Tibial artery (tissue), 4 donors: ENCODE data around the gene TOM1L2.

Experiments used
- DNase-seq, 2 donors: peaks; one replicate each; pipeline ENCODE4 v3.0.0-alpha.2; 2019
- H3K27ac ChIP-seq, 2 donors: fragments of 200-600 bp; sonication (generic) in 1 of 2; 1 replicate in 1 of 2; 2 replicates in 1 of 2; pipeline ENCODE4 v1.5.1; 2018 to 2019; ENCODE audit warnings: mild to moderate bottlenecking in 1 of 2
- H3K27me3 ChIP-seq, 2 donors: fragments of 200-600 bp; sonication (generic) in 1 of 2; one replicate each; pipeline versions ENCODE4 v1.5.1 to v1.6.0; 2016 to 2019
- H3K36me3 ChIP-seq, 3 donors: fragments of 200-600 bp; sonication (generic) in 2 of 3; one replicate each; pipeline ENCODE4 v1.5.1; 2016 to 2019; ENCODE audit warnings: mild to moderate bottlenecking in 2 of 3
- H3K4me1 ChIP-seq, 4 donors: fragments of 200-600 bp; sonication (generic) in 2 of 4; 1 replicate in 3 of 4; 2 replicates in 1 of 4; pipeline ENCODE4 v1.5.1; 2016 to 2019
- H3K4me3 ChIP-seq, 2 donors: fragments of 200-600 bp; sonication (generic) in 1 of 2; 1 replicate in 1 of 2; 2 replicates in 1 of 2; pipeline ENCODE4 v1.5.1; 2018 to 2019; ENCODE audit warnings: mild to moderate bottlenecking in 2 of 2
- H3K9me3 ChIP-seq, 3 donors: fragments of 200-600 bp; sonication (generic) in 1 of 3; one replicate each; pipeline ENCODE4 v1.5.1; 2016 to 2019
- CTCF ChIP-seq, 2 experiments: fragments of 200-600 bp in 1 of 2; fragments of 450-650 bp in 1 of 2; IDR thresholded peaks; one replicate each; pipeline ENCODE4 v1.5.1; 2017 to 2019; ENCODE audit warnings: antibody characterized with exemption in 2 of 2, mild to moderate bottlenecking in 1 of 2, moderate library complexity in 1 of 2
- intact Hi-C: fragments of 100-400 bp; cut with DNase I; formaldehyde crosslinking; loops from one replicate; pipeline ENCODE4 v1.15.0; 2023; ENCODE audit warnings: low total_unique reads

Gene TOM1L2

GRCh38 chr17:18009609-18010420 lies 37.6 kb upstream of the TOM1L2 start:
- no peaks in the 10 kb centered on the region for H3K9me3 ChIP-seq
- intact Hi-C loops: no loop called here
- no peak overlapping the region for H3K4me3 ChIP-seq
- peaks cover 5 to 78% (median 23%) of the 10 kb centered on the region in 3 donors for H3K36me3 ChIP-seq
- H3K27ac ChIP-seq: no peak overlapping the region
- no peak for TF ChIP-seq CTCF (IDR thresholded peaks at IDR 0.05)
- H3K4me1 ChIP-seq: no peaks in the 10 kb centered on the region
- no peaks in the 10 kb centered on the region for H3K27me3 ChIP-seq
- DNase-seq: no peak

- no peak for DNase-seq
- no peaks in the 10 kb centered on the region for H3K4me1 ChIP-seq
- intact Hi-C loops: no loop called here
- peaks cover 5 to 72% (median 23%) of the 10 kb centered on the region in 3 donors for H3K36me3 ChIP-seq
- H3K27ac ChIP-seq: no peak overlapping the region
- H3K4me3 ChIP-seq: no peak overlapping the region
- H3K27me3 ChIP-seq: no peaks in the 10 kb centered on the region
- no peak for TF ChIP-seq CTCF (IDR thresholded peaks at IDR 0.05)
- no peaks in the 10 kb centered on the region for H3K9me3 ChIP-seq
Observed at GRCh38 chr17:18008496-18009268, 36.5 kb upstream of the TOM1L2 start.

GRCh38 chr17:18006495-18007239 lies 34.5 kb upstream of the TOM1L2 start:
- H3K4me3 ChIP-seq: no peak overlapping the region
- no peak for DNase-seq
- peaks cover 2 to 70% (median 20%) of the 10 kb centered on the region in 3 donors for H3K36me3 ChIP-seq
- no peaks in the 10 kb centered on the region for H3K4me1 ChIP-seq
- H3K27me3 ChIP-seq: no peaks in the 10 kb centered on the region
- no peak for TF ChIP-seq CTCF (IDR thresholded peaks at IDR 0.05)
- no peak overlapping the region for H3K27ac ChIP-seq
- intact Hi-C loops: no loop called here
- H3K9me3 ChIP-seq: no peaks in the 10 kb centered on the region

- Histone ChIP-seq H3K4me3 (no peak overlapping the region), H3K27me3 (no peaks in the 10 kb centered on the region), H3K27ac (no peak overlapping the region), H3K36me3 (peaks cover 0 to 59% (median 14%) of the 10 kb centered on the region in 3 donors), H3K4me1 (no peaks in the 10 kb centered on the region), H3K9me3 (no peaks in the 10 kb centered on the region)
- DNase-seq: no peak
- intact Hi-C loops: no loop called here
- TF ChIP-seq CTCF (IDR thresholded peaks at IDR 0.05): no peak
Observed at GRCh38 chr17:18005496-18005895, 33.3 kb upstream of the TOM1L2 start.

GRCh38 chr17:18004884-18005305 lies 32.7 kb upstream of the TOM1L2 start:
- intact Hi-C loops: no loop called here
- Histone ChIP-seq H3K4me1 (no peaks in the 10 kb centered on the region), H3K36me3 (peaks cover 0 to 54% (median 14%) of the 10 kb centered on the region in 3 donors), H3K27me3 (no peaks in the 10 kb centered on the region), H3K4me3 (no peak overlapping the region), H3K27ac (no peak overlapping the region), H3K9me3 (no peaks in the 10 kb centered on the region)
- TF ChIP-seq CTCF (IDR thresholded peaks at IDR 0.05): no peak
- DNase-seq: no peak
